Endodermal cell (in vitro differentiated cells): Measurements from ENCODE around the gene APOBEC3B. TPM values are rescaled to one million over a fixed set of nuclear protein-coding genes. Genes with fewer than 3 reads are reported as not detected.
"Not testable (repeated sequence)": the region's sequence is repeated elsewhere in the genome, so short reads cannot be mapped to it uniquely, and the experiment has no call there.

ENCODE experiments used
- DNase-seq: peaks from one replicate; pipeline ENCODE4 v3.0.0-alpha.2; 2017
- H3K27ac ChIP-seq: 2 replicates; pipeline ENCODE4 v1.5.1; 2013; ENCODE audit warnings: mild to moderate bottlenecking, low read depth, low read length, moderate library complexity
- H3K27me3 ChIP-seq: 2 replicates; pipeline ENCODE4 v1.6.1; 2013; ENCODE audit warnings: mild to moderate bottlenecking, low read length, moderate library complexity; ENCODE audit not compliant: insufficient read depth, control insufficient read depth, poor library complexity, severe bottlenecking
- H3K36me3 ChIP-seq: 2 replicates; pipeline ENCODE4 v1.7.0; 2013; ENCODE audit warnings: mild to moderate bottlenecking, low read length, moderate library complexity; ENCODE audit not compliant: control insufficient read depth, insufficient read depth
- H3K4me1 ChIP-seq: one replicate; pipeline ENCODE4 v1.7.0; 2013; ENCODE audit warnings: low read length; ENCODE audit not compliant: control insufficient read depth, insufficient read depth
- H3K4me3 ChIP-seq: 2 replicates; pipeline ENCODE4 v1.5.1; 2013; ENCODE audit warnings: mild to moderate bottlenecking, low read length, moderate library complexity
- H3K9ac ChIP-seq: 2 replicates; pipeline ENCODE4 v1.6.1; 2013; ENCODE audit warnings: mild to moderate bottlenecking, low read length, moderate library complexity; ENCODE audit not compliant: poor library complexity, severe bottlenecking; ENCODE audit errors: extremely low read depth
- H3K9me3 ChIP-seq: 2 replicates; pipeline ENCODE4 v1.6.1; 2013; ENCODE audit warnings: mild to moderate bottlenecking, low read length, moderate library complexity; ENCODE audit not compliant: control insufficient read depth
- H3K27ac Mint-ChIP-seq: 2 replicates; pipeline ENCODE4 v1.8.0; 2020; ENCODE audit warnings: mixed read lengths
- H3K27me3 Mint-ChIP-seq: 2 replicates; pipeline ENCODE4 v1.8.0; 2021; ENCODE audit warnings: mild to moderate bottlenecking, mixed read lengths; ENCODE audit not compliant: insufficient read depth
- H3K36me3 Mint-ChIP-seq: 2 replicates; pipeline ENCODE4 v1.8.0; 2020; ENCODE audit warnings: low read depth, mixed read lengths
- H3K4me1 Mint-ChIP-seq: 2 replicates; pipeline ENCODE4 v1.8.0; 2020; ENCODE audit warnings: mixed read lengths
- H3K4me3 Mint-ChIP-seq: 2 replicates; pipeline ENCODE4 v1.8.0; 2020; ENCODE audit warnings: mild to moderate bottlenecking, moderate library complexity, mixed read lengths
- H3K9me3 Mint-ChIP-seq: 2 replicates; pipeline ENCODE4 v1.8.0; 2020; ENCODE audit warnings: mild to moderate bottlenecking, mixed read lengths
- WGBS, 2 experiments: methylation state at CpG; one replicate each; pipeline versions ENCODE4 v1.1.5 to v1.1.7; 2013; ENCODE audit warnings: missing lambda C conversion rate in 2 of 2, mixed read lengths in 1 of 2; ENCODE audit not compliant: insufficient coverage in 1 of 2, insufficient read length in 1 of 2; 5-methylcytosine and 5-hydroxymethylcytosine counted together
- total RNA-seq, 2 donors: library from RNA; stranded (reverse); fragmentation: NEBNext Ultra II Directional in 1 of 2; extraction: Animal tissue kit (Norgen Biotek cat#: 25700) in 1 of 2; gene quantifications; 2 replicates in 1 of 2; 3 replicates in 1 of 2; pipeline ENCODE4 v1.2.1, GENCODE V29; 2021
- TF ChIP-seq, protein P1 (sequence below): fragments of 200-600 bp; sonication (generic); conservative IDR thresholded peaks from 2 replicates; pipeline ENCODE4 v1.5.0; 2021; ENCODE audit warnings: antibody characterized with exemption, mild to moderate bottlenecking

Gene APOBEC3B
- total RNA-seq, 2 donors from 2014 or later = 4.1 to 5.4 TPM

DNA sequence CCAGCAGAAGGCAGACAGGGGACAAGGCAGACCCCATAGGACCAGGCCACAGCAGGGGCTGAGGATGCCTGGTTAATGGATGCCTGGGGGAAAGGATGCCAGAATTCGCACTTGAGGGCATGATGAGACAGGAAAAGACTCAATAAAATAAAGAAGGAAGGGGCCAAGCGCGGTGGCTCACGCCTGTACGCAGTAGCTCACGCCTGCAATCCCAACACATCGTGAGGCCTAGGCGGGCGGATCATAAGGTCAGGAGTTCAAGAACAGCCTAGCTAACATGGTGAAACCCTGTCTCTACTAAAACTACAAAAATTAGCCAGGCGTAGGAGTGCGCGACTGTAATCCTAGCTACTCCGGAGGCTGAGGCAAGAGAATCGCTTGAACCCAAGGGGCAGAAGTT is 48.6 kb downstream of the APOBEC3B start:
- Mint-ChIP-seq H3K27me3 (no peaks in the 10 kb centered on the region), H3K27ac (no peak overlapping the region), H3K9me3 (no peaks in the 10 kb centered on the region), H3K4me3 (no peak overlapping the region), H3K36me3 (peaks cover 11% of the 10 kb centered on the region), H3K4me1 (peaks cover 21% of the 10 kb centered on the region)
- Histone ChIP-seq H3K4me3 (no peak overlapping the region), H3K9ac (no peak overlapping the region), H3K9me3 (no peaks in the 10 kb centered on the region), H3K36me3 (no peaks in the 10 kb centered on the region), H3K4me1 (no peaks in the 10 kb centered on the region), H3K27me3 (no peaks in the 10 kb centered on the region), H3K27ac (no peak overlapping the region)
- no peak for DNase-seq
- 97% methylated on average over 14 of the region's 14 CpGs for WGBS, 2 experiments
- TF ChIP-seq, protein P1, sequence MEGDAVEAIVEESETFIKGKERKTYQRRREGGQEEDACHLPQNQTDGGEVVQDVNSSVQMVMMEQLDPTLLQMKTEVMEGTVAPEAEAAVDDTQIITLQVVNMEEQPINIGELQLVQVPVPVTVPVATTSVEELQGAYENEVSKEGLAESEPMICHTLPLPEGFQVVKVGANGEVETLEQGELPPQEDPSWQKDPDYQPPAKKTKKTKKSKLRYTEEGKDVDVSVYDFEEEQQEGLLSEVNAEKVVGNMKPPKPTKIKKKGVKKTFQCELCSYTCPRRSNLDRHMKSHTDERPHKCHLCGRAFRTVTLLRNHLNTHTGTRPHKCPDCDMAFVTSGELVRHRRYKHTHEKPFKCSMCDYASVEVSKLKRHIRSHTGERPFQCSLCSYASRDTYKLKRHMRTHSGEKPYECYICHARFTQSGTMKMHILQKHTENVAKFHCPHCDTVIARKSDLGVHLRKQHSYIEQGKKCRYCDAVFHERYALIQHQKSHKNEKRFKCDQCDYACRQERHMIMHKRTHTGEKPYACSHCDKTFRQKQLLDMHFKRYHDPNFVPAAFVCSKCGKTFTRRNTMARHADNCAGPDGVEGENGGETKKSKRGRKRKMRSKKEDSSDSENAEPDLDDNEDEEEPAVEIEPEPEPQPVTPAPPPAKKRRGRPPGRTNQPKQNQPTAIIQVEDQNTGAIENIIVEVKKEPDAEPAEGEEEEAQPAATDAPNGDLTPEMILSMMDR = no peak

DNA sequence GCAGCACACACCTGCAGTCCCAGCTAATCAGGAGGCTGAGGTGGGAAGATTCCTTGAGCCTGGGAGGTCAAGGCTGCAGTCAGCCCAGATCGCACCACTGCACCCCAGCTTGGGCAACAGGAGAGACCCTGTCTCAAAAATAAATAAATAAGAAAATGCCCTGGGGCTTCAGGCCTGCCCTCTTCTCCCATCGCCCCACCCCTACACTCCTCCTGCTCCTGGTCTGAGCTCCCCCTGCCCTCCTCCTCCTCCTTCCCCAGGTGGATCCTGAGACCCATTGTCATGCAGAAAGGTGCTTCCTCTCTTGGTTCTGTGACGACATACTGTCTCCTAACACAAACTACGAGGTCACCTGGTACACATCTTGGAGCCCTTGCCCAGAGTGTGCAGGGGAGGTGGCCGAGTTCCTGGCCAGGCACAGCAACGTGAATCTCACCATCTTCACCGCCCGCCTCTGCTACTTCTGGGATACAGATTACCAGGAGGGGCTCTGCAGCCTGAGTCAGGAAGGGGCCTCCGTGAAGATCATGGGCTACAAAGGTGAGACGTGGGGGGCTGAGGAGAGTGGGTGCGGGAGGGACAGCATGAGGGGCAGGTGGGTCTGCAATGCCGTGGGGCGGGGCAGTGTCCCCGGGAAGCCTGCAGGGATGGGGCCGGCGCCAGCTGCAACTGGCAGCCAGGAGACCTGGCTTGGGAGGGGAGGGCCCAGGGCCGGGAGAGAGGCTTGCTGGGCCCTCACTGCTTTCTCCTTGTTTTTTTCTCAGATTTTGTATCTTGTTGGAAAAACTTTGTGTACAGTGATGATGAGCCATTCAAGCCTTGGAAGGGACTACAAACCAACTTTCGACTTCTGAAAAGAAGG is 49.5 kb downstream of the APOBEC3B start:
- H3K27me3 Mint-ChIP-seq, H3K9me3 Mint-ChIP-seq, H3K36me3 ChIP-seq, H3K9ac ChIP-seq, H3K27me3 ChIP-seq, H3K27ac ChIP-seq, H3K4me1 ChIP-seq, H3K9me3 ChIP-seq, H3K4me3 ChIP-seq: not testable (repeated sequence)
- H3K4me1 Mint-ChIP-seq = peaks cover 22% of the 10 kb centered on the region
- 73 to 84% methylated on average over 4 to 16 of the region's 18 CpGs for WGBS, 2 experiments
- peak overlapping the region; percentile 72 for H3K27ac Mint-ChIP-seq
- peaks cover 11% of the 10 kb centered on the region for H3K36me3 Mint-ChIP-seq
- H3K4me3 Mint-ChIP-seq = peak overlapping the region; percentile 47
- peak; percentile 73 for DNase-seq

DNA sequence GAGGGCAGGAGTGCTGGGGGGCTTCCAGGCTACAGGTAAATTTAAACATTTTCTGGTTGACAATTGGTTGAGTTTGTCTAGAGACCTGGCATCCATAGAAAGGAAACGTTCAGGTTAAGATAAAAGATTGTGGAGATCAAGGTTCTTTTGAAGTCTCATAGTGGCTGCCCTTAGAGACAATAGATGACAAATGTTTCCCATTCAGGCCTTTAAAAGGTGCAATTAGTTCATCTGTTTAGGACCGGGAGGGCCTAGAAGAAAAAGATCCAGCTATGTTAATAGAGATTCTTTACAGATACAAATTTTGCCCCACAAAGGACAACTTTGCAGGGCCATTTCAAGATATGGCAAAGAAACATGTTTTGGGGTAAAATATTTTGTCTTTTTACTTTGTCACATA is 54.9 kb downstream of the APOBEC3B start:
- not testable (repeated sequence) for H3K36me3 ChIP-seq, H3K9ac ChIP-seq, H3K9me3 ChIP-seq, H3K9me3 Mint-ChIP-seq, H3K27me3 ChIP-seq, H3K27me3 Mint-ChIP-seq, DNase-seq, H3K4me3 Mint-ChIP-seq, H3K27ac ChIP-seq, H3K4me3 ChIP-seq, H3K4me1 ChIP-seq
- Mint-ChIP-seq H3K36me3 (peaks cover 11% of the 10 kb centered on the region), H3K27ac (peak overlapping the region; percentile 91), H3K4me1 (peaks cover 50% of the 10 kb centered on the region)
- WGBS, 2 experiments = 17 to 23% methylated on average over 2 of the region's 2 CpGs

- Mint-ChIP-seq H3K4me1 (peaks cover 49% of the 10 kb centered on the region), H3K4me3 (peak overlapping the region; percentile 73), H3K27me3 (no peaks in the 10 kb centered on the region), H3K27ac (peak overlapping the region; percentile 94), H3K36me3 (peaks cover 8% of the 10 kb centered on the region), H3K9me3 (no peaks in the 10 kb centered on the region)
- Histone ChIP-seq H3K27me3 (no peaks in the 10 kb centered on the region), H3K4me3 (peak overlapping the region; percentile 64), H3K4me1 (no peaks in the 10 kb centered on the region), H3K36me3 (peaks cover 6% of the 10 kb centered on the region), H3K9ac (no peak overlapping the region), H3K27ac (no peak overlapping the region), H3K9me3 (no peaks in the 10 kb centered on the region)
- WGBS, 2 experiments = 83 to 86% methylated on average over 12 to 19 of the region's 19 CpGs
- TF ChIP-seq, protein P1 = no peak
- peak; percentile 62 for DNase-seq
Measured at GRCh38 chr22:39039306-39040126, 57.4 kb downstream of the APOBEC3B start.

- Mint-ChIP-seq H3K4me1 (peaks cover 53% of the 10 kb centered on the region), H3K4me3 (peak overlapping the region; percentile 73), H3K36me3 (peaks cover 11% of the 10 kb centered on the region), H3K27ac (peak overlapping the region; percentile 94)
- H3K9ac ChIP-seq, H3K9me3 ChIP-seq, H3K27me3 ChIP-seq, H3K9me3 Mint-ChIP-seq, H3K27me3 Mint-ChIP-seq, H3K36me3 ChIP-seq, H3K27ac ChIP-seq, H3K4me1 ChIP-seq: not testable (repeated sequence)
- WGBS, 2 experiments = 0 to 29% methylated on average over 1 to 6 of the region's 14 CpGs
- DNase-seq = peak; percentile 75
- peak overlapping the region; percentile 64 for H3K4me3 ChIP-seq
Measured at GRCh38 chr22:39040155-39040537, 58.0 kb downstream of the APOBEC3B start.
